DMS53 treated with DMSO at 0.1 percent for 48 hours (cell line): Measurements from ENCODE around the gene ZSCAN2.
"Not testable (repeated sequence)": the region's sequence is repeated elsewhere in the genome, so short reads cannot be mapped to it uniquely, and the experiment has no call there.

ENCODE experiments used
- DNase-seq: peaks from one replicate; lab custom pipeline; 2025; ENCODE audit not compliant: unreplicated experiment; lab: John Stamatoyannopoulos, UW

The ZSCAN2 gene

DNA sequence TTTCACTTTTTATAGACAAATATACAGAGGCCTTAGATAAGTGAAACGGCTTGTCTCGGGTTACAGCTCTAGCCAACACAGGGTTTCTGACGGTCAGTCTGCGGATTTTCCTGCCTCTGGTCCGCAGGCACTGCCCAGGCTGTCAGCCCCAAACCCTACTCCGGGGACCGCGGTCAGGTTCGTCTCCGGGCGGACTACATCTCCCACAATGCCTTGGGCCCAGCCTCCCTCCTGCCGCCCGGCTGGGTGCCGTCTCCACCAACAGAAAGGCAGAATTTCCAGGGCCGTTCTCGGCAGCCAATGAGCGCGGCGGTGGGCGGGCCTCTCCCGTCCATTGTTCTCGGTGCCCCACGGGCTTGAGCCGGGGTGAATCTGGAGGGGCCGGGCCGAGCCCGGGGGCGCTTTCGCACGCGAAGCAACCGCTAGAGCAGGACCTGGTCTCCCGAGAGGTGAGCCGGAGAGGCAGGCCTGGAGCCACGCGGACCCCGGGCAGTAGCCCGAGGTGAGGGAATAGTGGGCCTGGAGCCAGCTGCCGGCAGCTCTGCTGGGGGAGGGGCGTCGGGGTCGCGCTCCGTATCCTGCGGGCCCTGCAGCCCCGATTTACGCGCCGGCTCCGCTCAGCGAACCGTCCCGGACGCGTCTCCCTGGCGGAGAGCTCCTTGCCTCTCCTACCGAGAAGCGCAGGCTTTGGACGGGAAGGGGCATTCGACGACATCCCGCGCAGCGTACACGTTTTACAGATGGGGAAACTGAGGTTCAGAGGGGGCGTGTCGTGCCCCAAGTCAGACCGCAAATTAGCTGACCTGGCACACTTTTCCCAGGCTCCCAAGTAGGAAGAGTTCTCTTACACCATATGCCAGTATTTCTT lies at the start of gene ZSCAN2:
ZSCAN2 (plus strand) TSS at position 323 of the 868 bp plus-strand sequence. CDS start 2,919 bp downstream, outside the sequence.
- DNase-seq: peak; percentile 87

DNA sequence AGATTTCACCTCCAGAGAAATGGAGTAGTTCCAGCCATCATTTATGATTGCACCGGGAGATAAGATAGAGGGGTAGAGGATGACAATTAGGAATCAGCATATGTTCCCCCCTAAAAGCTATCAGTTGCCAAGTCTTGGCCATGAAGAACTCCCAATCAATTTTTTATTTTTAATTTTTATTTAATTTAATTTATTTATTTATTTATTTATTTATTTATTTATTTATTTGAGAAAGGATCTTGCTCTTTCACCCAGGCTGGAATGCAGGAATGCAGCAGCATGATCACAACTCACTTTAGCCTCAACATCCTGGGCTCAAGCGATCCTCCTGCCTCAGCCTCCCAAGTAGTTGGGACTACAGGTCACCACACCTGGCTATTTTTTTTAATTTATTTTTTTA lies 49.2 kb upstream of the ZSCAN2 start:
- not testable (repeated sequence) for DNase-seq

DNA sequence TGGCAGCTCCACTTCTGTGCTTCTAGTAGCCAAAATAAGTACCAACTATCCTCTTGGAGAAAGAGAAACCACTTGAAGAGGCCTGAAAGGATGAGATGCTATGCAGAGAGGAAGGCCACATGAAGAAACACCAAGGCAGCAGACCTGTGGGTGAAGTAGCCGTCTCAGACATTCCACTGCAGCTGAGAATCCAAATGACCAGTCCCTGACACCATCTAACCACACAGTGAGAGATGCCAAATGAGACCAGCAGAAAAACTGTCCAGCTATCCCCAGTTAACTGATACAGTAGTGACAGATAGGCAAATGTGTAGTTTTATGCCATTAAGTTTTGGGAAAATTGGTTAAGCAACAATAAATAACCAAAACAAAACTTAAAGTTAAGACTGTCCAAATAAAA lies 47.9 kb upstream of the ZSCAN2 start:
- DNase-seq: no peak

DNA sequence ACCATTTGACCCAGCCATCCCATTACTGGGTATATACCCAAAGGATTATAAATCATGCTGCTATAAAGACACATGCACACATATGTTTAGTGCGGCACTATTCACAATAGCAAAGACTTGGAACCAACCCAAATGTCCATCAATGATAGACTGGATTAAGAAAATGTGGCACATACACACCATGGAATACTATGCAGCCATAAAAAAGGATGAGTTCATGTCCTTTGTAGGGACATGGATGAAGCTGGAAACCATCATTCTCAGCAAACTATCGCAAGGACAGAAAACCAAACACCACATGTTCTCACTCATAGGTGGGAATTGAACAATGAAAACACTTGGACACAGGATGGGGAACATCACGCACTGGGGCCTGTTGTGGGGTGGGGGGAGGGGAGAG lies 44.1 kb upstream of the ZSCAN2 start:
- DNase-seq: not testable (repeated sequence)

DNA sequence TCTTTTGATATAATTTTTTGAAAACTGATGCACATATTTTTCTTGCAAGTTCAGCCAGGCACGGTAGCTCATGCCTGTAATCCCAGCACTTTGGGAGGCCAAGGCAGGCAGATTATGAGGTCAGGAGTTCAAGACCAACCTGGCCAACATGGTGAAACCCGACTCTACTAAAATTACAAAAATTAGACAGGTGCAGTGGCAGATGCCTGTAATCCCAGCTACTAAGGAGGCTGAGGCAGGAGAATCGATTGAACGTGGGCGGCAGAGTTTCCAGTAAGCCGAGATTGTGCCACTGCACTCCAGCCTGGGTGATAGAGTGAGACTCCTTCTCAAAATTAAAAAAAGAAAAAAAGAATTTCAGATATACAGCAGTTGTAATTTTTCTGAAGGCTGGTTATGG lies 32.8 kb upstream of the ZSCAN2 start:
- not testable (repeated sequence) for DNase-seq

DNA sequence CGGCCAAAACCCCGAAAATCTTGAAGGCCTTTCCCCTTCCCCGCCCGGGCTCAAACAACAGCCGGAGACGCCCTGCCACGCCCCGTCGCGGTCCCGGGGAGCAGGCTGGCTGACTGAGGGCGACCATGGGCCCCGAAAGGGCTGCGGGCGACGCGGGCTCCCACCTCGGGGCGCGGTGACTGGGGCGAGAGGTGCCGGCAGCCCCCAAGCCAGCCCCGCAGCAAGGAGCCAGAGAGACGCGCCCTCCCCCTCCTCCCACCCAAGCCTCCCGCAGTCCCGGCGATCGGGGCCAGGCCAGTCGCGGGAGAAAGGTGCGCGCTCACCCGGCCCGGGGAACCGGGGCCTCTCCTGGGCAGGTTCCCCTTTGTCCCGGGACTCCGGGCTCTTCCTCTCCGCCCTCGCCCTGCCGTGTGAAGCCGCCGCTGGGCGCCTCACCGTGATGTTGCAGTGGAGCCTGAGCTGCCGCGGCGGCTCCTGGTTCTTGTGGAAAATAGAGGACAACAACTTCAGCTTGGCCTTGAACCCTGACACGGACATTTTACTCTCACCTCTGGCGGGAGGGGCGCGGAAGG lies 30.6 kb upstream of the ZSCAN2 start:
- DNase-seq: no peak

DNA sequence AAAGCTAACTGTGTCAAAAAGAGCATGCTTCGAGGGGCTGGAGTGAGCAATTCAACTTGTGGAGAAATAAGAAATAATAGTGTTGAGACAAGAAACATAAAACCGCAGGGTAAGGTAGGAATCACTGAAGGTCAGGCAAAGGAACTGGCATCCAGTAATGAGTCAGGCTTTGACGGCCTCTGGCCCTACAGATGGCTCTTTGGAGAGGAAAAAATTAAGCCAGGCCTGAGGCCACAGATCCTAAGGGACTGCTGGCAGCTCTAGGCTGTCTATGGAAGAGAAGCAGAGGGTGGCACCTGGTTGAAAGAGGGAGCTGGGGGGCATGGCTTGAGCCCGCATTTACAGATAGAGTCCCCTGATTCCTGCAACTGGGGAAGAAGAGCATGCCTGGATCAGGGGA lies 28.6 kb upstream of the ZSCAN2 start:
- DNase-seq: no peak

DNA sequence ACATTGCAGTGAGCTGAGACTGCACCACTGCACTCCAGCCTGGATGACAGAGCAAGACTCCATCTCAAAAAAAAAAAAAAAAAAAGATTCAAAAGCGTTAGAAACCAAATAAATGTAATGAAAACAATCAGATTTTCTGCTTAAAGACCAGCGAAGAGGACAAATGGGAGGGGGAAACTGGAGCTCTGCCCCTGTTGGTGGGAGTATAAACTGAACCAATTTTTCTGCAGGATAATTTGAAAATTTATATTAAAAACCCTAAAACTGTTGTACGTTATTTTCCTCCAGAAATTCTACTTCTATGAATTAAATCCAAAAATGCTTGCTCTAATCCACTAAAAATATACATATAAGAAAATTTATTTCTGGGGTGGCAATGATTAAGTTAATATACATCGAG lies 25.3 kb upstream of the ZSCAN2 start:
- no peak for DNase-seq

DNA sequence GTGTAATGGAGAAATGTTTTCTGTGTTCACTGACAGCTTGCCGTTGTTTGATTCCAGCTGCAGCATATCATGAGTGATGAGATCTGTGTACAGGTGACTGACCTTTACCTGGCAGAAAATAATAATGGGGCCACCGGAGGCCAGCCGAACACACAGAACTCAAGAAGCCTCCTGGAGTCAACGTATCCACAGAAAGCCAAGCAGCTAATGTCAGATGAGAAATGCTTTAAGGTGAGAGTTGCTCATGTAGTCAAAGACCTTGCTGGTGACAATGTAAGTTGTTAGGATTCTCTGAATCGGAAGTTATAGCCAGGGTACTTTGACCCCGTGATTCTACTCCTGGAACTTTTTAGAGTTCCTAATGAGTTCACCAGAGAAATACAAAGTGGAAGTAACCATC lies 22.9 kb upstream of the ZSCAN2 start:
- DNase-seq: not testable (repeated sequence)

DNA sequence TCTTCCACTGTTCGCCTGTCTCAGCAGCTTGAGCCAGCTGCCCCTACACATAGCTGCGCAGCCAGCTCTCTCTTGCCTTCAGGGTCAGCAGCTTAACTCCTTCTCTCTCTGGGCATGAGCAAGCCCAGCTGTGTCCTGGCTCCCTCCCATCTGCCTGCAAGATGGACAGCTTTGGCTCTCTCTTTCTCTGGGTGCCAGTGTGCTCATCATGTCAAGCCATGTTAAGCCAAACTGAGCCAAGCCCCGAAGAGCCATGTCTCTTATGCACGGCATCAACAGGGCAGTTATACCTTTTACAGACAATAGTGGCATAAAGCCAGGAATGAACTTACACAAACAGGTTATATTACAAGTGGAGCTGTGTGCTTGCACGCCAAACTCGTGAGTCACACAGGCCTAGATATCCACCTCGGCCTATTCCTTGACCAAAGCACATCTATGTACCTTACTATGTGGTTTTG lies 21.5 kb upstream of the ZSCAN2 start:
- peak; percentile 45 for DNase-seq

DNA sequence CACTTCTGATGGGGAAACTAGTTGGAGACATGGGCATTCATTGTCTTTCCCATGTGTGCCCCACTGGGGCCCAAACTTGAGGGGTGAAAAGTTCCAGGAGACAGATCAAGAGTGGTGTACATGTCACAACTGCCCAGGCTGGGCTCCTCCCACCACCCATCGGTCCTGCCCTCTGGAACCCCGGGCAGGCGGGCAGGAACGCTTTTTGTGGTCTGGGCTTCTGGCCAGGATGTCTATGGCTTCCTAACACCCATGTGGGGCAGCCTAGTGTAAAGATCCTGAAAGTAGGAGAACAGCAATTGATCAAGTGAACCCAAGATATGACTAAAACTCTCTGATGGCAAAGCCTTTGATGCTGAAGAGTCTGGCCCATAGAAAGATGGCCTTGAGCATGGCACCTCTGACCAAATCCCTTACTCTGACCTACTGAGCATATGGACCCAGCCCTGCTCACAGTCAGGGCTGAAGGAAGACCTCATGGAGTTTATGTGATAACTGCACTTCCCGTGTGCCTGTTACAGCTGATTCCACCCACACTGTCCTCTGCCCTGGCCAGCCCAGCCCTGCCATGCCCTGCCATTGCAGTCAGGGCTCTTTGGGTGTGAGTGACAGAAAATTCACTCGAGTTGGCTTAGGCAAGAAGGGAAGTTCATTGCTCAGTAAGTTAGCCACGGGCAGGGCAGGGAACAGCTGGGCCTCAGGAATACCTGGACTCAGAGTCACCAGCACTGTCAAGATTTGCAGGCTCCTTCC lies 19.0 kb upstream of the ZSCAN2 start:
- not testable (repeated sequence) for DNase-seq

DNA sequence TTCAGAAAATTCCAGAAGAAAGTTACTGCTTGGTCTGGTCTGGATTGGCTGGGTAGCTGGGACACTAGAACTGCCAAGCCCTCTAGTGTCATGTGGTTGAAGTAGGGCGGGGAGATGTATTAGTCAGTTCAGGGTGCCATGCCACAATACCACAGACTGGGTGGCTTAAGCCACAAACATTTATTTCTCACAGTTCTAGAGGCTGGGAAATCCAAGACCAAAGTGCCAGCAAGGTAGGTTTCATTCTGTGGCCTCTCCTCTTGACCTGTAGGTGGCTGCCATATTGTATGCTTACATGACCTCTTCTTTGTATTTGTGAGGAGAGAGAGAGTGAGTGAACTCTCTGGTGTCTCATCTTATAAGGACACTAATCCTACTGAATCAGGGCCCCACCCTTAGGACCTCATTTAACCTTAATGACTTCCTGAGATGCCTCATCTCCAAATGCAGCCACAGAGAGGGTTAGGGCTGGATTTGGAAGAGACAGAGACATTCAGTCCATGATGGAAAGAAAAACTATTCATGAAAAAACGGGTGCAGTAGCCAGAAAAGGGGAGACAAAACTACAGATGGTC lies 18.1 kb upstream of the ZSCAN2 start:
- DNase-seq: no peak

DNA sequence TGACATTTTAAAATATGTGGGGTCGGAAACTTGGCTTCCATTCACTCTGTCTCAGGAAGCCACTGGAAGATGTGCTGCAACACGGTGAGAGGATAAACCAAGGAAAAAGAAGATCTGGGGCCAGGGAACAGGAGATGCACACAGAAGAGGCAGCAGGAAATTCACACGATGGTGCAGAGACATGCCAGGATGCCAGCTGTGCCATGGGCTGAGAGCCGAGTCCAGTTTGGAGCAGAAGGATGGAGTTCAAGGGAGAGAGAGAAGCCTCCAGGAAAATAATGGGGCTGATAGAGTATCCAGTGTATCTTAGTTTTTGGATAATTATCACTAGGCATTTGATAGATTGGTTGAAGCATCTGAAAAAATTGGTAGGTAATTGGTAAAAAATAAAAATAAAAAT lies 16.9 kb upstream of the ZSCAN2 start:
- not testable (repeated sequence) for DNase-seq

DNA sequence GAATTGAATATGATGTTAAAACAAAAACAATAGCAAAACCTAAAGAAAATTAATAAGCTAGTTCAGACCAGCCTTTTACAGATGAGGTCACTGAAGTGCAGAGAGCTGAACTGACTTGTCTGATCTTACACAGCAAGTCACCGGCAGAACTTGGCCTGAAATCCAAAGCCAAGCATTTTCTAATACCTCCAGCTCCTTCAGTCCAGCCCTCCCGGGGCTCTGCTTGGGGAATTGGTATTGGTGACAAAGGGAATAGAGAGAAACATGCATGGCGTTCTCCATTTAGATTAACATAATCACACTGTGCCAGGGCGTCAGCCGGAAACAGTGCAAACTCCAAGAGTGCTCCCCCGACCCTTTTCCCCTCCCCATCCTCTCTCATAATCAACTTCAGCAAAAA lies 14.1 kb upstream of the ZSCAN2 start:
- no peak for DNase-seq

DNA sequence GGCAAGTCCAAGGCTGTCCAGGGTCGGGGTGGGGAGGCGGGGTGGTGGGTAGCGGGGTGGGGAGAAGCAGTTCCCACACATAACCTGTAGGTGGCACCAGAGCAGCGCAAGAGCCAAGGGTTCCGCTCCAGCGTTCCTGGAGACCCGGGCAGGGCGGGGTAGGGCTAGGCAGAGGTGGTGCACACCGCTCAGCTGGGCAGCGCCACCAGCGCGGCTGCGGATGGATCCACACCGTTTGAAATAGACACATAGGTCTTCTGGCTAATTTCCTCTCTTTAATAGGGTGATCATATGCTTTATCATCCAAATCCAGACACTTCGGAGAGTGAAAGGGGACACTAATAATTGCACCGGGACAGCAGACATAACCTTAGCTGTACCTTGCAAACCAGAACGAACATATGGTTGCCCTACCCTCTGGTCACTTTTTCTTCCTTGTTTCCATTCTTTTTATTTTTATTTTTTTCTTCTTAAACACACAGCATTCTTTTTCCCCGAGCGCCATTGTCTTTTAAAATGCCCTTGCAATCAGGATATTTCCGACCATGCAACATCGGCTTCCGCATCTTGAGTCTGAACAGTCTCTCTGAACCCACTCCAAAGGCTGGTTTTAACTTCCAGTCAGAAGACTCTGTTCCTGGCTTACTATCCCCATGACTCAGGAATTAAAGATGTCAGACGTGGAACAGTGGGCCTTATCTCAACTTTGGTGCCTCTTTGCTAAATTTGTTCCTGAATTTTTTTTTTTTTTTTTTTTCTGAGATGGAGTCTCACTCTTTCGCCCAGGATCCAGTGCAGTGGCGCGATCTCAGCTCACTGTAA lies 12.5 kb upstream of the ZSCAN2 start:
- peak; percentile 67 for DNase-seq

DNA sequence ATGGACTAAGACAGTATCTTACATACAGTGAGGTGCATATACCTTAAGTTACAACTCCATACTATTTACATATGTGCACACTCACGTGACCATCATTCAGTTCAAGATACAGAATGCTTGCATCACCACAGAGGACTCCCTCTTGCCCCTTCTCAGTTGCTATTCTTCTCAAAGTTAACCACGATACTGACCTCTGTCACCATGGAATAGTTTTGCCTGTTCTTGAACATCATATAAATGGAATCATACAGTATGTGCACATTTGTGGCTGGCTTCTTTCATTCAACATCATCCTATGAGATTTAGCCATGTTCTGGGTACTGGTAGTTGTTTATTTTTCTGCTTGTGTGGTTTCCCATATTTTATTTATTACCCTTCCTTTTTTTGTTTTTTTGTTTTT lies 10.4 kb upstream of the ZSCAN2 start:
- no peak for DNase-seq

DNA sequence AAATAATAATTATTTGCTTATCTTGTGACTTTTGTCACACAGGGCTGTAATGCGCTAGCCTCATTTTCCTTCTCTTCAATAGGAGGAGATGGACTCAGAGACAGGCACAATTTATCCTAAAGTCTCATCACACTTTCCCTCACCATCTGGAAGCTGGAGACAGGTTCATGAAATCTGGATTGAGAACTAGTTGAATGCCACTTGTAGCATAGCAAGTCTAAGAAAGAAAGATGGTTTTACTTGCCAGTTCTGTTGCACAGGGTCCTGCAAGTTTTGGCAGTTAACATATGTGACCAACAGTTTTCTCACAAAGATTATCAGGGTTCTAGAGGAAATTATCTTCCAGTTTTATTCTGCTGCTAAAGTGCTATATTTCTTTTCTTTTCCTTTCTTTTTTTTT lies 9.0 kb upstream of the ZSCAN2 start:
- DNase-seq: no peak

DNA sequence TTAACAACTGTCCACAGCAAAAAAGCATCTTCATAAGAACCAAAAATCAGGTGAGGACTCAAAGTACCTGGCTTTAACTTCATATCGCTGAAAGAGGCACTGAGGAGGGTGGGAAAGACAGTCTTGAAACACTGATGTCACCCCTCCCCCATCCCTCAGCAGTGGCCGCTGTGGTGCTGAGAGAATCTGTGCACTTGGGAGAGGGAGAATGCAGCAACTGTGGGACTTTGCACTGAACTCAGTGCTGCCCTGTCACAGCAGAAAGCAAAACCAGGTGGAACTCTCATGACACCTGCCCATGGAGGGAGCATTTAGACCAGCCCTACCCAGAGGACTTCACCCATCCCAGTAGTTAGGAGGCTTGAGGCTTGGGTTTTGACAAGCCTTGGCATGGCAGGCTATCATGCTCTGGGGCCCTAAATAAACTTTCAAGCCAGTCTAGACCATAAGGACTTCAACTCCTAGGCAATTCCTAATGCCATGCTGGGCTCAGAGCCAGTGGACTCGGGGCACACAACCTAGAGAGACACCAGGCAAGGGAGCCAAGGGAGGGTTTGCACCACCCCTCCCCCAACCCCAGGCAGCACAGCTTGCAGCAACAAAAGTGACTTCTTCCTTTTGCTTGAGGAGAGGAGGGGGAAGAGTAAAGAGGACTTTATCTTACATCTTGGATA lies 6.1 kb upstream of the ZSCAN2 start:
- no peak for DNase-seq

DNA sequence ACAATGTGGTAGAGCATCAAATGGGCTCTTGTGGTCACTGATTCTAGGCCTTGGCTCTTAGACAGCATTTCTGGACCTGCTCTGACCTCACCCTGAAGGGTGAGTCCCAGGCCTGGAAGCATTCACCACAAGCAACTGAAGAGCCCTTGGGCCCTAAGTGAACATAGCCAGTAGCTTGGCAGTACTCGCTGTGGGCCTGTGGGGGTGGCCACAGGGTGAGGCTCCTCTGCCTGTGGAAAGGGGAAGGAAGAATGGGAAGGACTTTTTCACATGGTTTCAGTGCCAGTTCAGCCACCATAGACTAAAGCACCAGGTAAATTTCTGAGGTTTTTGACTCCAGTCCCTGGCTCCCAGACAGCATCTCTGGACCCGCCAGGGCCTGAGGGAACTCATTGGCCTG lies 5.1 kb upstream of the ZSCAN2 start:
- no peak for DNase-seq

DNA sequence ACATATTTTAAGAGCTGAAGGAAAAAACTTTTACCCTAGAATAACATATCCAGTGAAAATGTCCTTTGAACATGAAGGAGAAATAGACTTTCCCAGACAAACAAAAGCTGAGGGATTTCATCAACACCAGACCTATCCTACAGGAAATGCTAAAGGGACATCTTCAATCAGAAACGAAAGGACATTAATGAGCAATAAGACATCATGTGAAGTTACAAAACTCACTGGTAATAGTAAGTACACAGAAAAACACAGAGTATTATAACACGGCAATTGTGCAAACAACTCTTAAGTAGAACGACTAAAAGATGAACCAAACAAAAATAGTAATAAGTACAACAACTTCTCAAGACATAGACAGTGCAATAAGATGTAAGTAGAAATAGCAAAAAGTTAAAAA lies 3.5 kb upstream of the ZSCAN2 start:
- no peak for DNase-seq
